GM12801 (cell line): ENCODE measurements around the gene UBE2J1.

Source experiments
- CTCF ChIP-seq: IDR thresholded peaks from one replicate; pipeline ENCODE4 v1.5.1; 2011; ENCODE audit warnings: control low read depth; ENCODE audit not compliant: insufficient read length; ENCODE audit errors: extremely low read depth

The UBE2J1 gene

GRCh38 chr6:89282749-89283148 lies 69.8 kb downstream of the UBE2J1 start:
- TF ChIP-seq CTCF: no peak

- TF ChIP-seq CTCF: no peak
These were observed 70.7 kb downstream of the UBE2J1 start for GRCh38 chr6:89281779-89282246.

GRCh38 chr6:89278956-89279355 lies 73.6 kb downstream of the UBE2J1 start:
- no peak for TF ChIP-seq CTCF
